Effector memory CD4-positive, alpha-beta T cell (primary cell): Measurements from ENCODE around the gene INPP5K.
"Not testable (repeated sequence)": the region's sequence is repeated elsewhere in the genome, so short reads cannot be mapped to it uniquely, and the experiment has no call there.

ENCODE experiments used
- DNase-seq, 3 donors: peaks; one replicate each; pipeline ENCODE4 v3.0.0-alpha.2; 2020
- H3K27ac ChIP-seq: 2 replicates; pipeline ENCODE4 v1.7.0; 2013; ENCODE audit warnings: mild to moderate bottlenecking, low read length, moderate library complexity; ENCODE audit not compliant: insufficient read depth, poor library complexity, severe bottlenecking
- H3K27me3 ChIP-seq: replicated peaks from 2 replicates; pipeline ENCODE4 v1.7.0; 2013; ENCODE audit warnings: mild to moderate bottlenecking, low read length; ENCODE audit not compliant: insufficient read depth, control insufficient read depth, poor library complexity, severe bottlenecking
- H3K36me3 ChIP-seq: 2 replicates; pipeline ENCODE4 v1.7.0; 2013; ENCODE audit warnings: mild to moderate bottlenecking, low read length, moderate library complexity; ENCODE audit not compliant: control insufficient read depth, insufficient read depth
- H3K4me1 ChIP-seq: 2 replicates; pipeline ENCODE4 v1.7.0; 2013; ENCODE audit warnings: low read length, mild to moderate bottlenecking; ENCODE audit not compliant: control insufficient read depth, insufficient read depth, poor library complexity, severe bottlenecking
- H3K4me3 ChIP-seq: 2 replicates; pipeline ENCODE4 v1.7.0; 2013; ENCODE audit warnings: low read length, low read depth, mild to moderate bottlenecking; ENCODE audit not compliant: insufficient read depth, poor library complexity, severe bottlenecking
- H3K9me3 ChIP-seq: 2 replicates; pipeline ENCODE4 v1.7.0; 2013; ENCODE audit warnings: mild to moderate bottlenecking, low read length, moderate library complexity; ENCODE audit not compliant: control insufficient read depth

INPP5K gene

DNA sequence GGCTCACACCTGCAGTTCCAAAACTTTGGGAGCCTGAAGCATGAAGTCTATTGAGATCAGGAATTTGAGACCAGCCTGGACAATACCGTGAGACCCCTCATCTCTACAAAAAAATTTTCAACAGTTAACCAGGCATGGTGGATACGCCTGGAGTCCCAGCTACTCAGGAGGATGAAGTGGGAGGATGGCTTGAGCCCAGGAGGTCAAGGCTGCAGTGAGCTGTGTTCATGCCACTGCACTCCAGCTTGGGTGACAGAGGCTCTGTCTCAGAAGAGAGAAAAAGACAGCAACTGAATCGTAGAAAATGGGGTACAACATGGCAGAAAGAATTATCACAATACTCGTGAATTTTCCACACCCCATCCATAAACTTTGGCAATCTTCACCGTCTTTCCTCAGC lies 63.6 kb downstream of the INPP5K start:
- peaks cover 16% of the 10 kb centered on the region for H3K4me1 ChIP-seq
- no peak overlapping the region for H3K27ac ChIP-seq
- H3K4me3 ChIP-seq: no peak overlapping the region
- no peaks in the 10 kb centered on the region for H3K9me3 ChIP-seq
- no peaks in the 10 kb centered on the region for H3K36me3 ChIP-seq
- no peaks in the 10 kb centered on the region for H3K27me3 ChIP-seq
- DNase-seq: no peak

DNA sequence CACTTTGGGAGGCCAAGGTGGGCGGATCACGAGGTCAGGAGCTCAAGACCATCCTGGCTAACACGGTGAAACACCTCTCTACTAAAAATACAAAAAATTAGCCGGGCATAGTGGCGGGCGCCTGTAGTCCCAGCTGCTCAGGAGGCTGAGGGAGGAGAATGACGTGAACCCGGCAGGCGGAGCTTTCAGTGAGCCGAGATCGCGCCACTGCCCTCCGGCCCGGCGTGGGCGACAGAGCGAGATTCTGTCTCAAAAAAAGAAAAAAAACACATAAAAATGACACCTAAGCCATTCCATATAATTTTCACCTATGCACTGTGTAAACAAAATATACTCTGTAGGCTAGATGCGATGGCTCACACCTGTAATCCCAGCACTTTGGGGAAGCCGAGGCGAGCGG lies 66.2 kb downstream of the INPP5K start:
- H3K36me3 ChIP-seq: not testable (repeated sequence)
- H3K4me1 ChIP-seq: peaks cover 17% of the 10 kb centered on the region

DNA sequence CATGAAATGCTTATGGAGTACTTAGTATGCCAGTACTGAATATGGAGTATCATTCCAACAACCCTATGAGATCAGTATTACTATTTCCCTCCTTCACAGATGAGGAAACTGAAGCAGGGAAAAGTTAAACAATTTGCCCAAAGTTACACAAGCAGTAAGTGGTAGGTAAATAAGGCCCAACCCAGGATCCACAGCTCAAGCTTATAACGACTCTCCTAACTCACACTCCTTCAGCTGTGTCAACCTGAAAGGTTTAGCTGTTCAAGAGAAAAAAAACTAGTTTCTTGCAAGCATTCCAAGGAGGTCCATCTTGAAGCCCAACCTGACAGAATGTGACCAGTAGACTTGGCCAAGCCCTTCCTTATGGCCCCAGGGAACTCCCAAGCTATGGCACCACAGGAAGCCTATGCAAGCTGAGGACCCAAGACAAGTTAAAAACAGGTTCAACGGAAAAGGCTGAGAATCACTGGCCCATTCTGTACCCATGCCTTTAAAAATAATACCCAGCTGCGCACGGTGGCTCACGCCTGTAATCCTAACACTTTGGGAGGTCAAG lies 66.9 kb downstream of the INPP5K start:
- no peak for DNase-seq
- Histone ChIP-seq H3K4me1 (peaks cover 9% of the 10 kb centered on the region), H3K27me3 (no peaks in the 10 kb centered on the region), H3K27ac (no peak overlapping the region), H3K36me3 (no peaks in the 10 kb centered on the region), H3K4me3 (no peak overlapping the region), H3K9me3 (no peaks in the 10 kb centered on the region)

More for the DNA sequence above, 66.2 kb downstream of the INPP5K start:
- H3K4me3 ChIP-seq, H3K27ac ChIP-seq, H3K27me3 ChIP-seq, H3K9me3 ChIP-seq, DNase-seq: not testable (repeated sequence)

DNA sequence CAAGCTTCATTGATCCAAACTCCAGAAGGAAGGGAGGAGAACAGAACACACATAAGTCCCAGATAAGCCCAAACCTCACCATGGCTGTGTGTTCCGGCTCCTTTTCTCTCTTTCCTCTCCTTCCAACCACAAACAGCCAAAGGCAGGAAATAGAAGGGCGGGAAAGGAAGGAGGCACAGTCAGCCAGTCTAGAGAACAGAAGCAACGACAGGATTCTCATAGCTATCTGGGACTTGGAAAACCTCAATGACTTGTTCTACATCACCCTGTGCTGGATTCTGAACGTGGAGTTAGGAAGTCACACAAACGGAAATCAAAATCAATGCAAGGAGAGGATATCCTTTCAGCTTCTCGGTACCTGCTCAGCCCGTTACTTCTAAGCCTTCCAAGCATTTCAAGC lies 69.4 kb downstream of the INPP5K start:
- H3K4me3 ChIP-seq: no peak overlapping the region
- DNase-seq: no peak
- H3K9me3 ChIP-seq: no peaks in the 10 kb centered on the region
- no peaks in the 10 kb centered on the region for H3K36me3 ChIP-seq
- no peak overlapping the region for H3K27ac ChIP-seq
- no peaks in the 10 kb centered on the region for H3K27me3 ChIP-seq
- H3K4me1 ChIP-seq: peaks cover 5% of the 10 kb centered on the region

DNA sequence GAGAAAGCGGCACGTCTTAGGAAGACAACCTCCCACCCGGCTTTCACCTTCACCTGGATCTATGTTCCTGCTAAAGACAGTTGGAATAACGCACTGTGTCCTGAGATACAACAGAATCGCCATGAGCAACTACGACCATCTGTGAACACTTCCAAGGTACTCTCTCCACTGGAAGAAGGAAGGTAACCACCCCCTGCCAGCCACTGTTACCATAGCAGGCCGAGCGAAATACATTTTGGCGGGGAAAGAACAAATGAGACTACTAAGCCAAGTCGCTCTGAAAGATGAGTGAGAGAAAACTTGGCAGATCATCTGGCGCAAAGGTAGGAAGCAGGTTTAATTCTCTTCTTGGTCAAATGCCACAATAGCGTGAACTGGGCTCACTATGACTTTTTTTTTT lies 70.2 kb downstream of the INPP5K start:
- Histone ChIP-seq H3K36me3 (peaks cover 1% of the 10 kb centered on the region), H3K4me3 (no peak overlapping the region), H3K9me3 (no peaks in the 10 kb centered on the region), H3K4me1 (peaks cover 5% of the 10 kb centered on the region), H3K27ac (no peak overlapping the region), H3K27me3 (no peaks in the 10 kb centered on the region)
- no peak for DNase-seq

DNA sequence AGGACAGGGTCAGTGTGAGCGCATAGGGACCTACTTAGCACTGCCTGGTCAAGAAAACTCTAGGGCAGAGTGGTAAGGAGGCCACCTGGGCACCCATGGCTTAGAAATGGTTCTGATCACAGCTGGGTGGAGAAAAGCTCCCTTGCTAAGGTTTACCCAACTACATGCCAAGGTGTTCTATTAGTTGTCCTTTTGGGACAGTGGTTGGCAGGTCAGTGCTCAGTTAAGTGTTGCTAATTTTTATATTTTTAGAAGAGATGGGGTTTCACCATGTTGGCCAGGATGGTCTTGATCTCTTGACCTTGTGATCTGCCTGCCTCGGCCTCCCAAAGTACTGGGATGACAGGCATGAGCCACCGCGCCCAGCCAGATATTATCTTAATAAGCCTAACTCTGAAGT lies 70.7 kb downstream of the INPP5K start:
- H3K27ac ChIP-seq, DNase-seq, H3K4me1 ChIP-seq, H3K9me3 ChIP-seq, H3K36me3 ChIP-seq, H3K4me3 ChIP-seq, H3K27me3 ChIP-seq: not testable (repeated sequence)
